Ascending aorta (tissue), 2 donors: ENCODE results near the gene TRAF2. TPM values are rescaled to one million over a fixed set of nuclear protein-coding genes. Genes with fewer than 3 reads are reported as not detected.
"Not testable (repeated sequence)": the region's sequence is repeated elsewhere in the genome, so short reads cannot be mapped to it uniquely, and the experiment has no call there.

ENCODE experiments used
- DNase-seq, 2 donors: peaks; one replicate each; pipeline ENCODE4 v3.0.0-alpha.2; 2019; ENCODE audit warnings: low spot score in 2 of 2
- H3K27ac ChIP-seq, 2 donors: fragments of 200-600 bp; sonication (generic); one replicate each; pipeline ENCODE4 v1.5.1; 2016 to 2017; ENCODE audit warnings: mild to moderate bottlenecking in 1 of 2
- H3K27me3 ChIP-seq: fragments of 200-600 bp; sonication (generic); one replicate; pipeline ENCODE4 v1.5.1; 2017
- H3K36me3 ChIP-seq, 2 donors: fragments of 200-600 bp; sonication (generic); one replicate each; pipeline ENCODE4 v1.5.1; 2016
- H3K4me1 ChIP-seq, 2 donors: fragments of 200-600 bp; sonication (generic); one replicate each; pipeline ENCODE4 v1.5.1; 2016 to 2017; ENCODE audit warnings: mild to moderate bottlenecking in 1 of 2
- H3K4me3 ChIP-seq, 2 donors: fragments of 200-600 bp; sonication (generic); one replicate each; pipeline ENCODE4 v1.5.1; 2016 to 2017; ENCODE audit warnings: mild to moderate bottlenecking in 1 of 2
- H3K9me3 ChIP-seq, 2 donors: fragments of 200-600 bp; sonication (generic); one replicate each; pipeline ENCODE4 v1.5.1; 2016
- intact Hi-C: fragments of 100-400 bp; cut with DNase I; formaldehyde crosslinking; loops from one replicate; pipeline ENCODE4 v1.15.1; 2023
- total RNA-seq: library from RNA; depleted of rRNA; stranded (reverse); fragments of >200 nt; gene quantifications from one replicate; pipeline ENCODE4 v1.1.0, GENCODE V29; 2016
- TF ChIP-seq, protein P1 (sequence below), 3 experiments: fragments of 200-600 bp in 2 of 3; fragments of 450-650 bp in 1 of 3; sonication (generic) in 2 of 3; IDR thresholded peaks; one replicate each; pipeline ENCODE4 v1.5.1; 2016 to 2019; ENCODE audit warnings: antibody characterized with exemption in 3 of 3, mild to moderate bottlenecking in 1 of 3, moderate library complexity in 1 of 3

Gene TRAF2
- total RNA-seq, 1 donor from 2014 or later, result 4.4 TPM

DNA sequence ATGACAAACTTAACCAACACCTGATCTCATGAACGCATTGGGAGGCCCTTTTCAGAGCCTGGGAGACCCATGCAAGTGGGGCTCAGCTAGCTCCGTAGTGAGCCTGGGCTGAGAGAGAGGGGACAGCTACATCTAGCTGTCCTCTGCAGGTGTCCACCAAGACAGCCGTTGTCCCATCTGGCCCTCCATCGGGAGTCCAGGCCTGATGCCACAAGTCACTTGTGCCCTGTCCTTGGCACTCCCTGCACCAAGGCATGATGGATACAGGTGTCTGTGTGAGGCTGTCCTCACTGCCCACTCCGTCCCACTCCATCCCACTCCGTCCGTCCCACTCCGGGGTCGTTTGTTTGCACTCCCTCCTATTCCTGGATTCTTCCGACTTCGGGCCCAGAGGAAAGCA, 17.7 kb upstream of the TRAF2 start:
- H3K9me3 ChIP-seq, result no peaks in the 10 kb centered on the region
- TF ChIP-seq, protein P1, sequence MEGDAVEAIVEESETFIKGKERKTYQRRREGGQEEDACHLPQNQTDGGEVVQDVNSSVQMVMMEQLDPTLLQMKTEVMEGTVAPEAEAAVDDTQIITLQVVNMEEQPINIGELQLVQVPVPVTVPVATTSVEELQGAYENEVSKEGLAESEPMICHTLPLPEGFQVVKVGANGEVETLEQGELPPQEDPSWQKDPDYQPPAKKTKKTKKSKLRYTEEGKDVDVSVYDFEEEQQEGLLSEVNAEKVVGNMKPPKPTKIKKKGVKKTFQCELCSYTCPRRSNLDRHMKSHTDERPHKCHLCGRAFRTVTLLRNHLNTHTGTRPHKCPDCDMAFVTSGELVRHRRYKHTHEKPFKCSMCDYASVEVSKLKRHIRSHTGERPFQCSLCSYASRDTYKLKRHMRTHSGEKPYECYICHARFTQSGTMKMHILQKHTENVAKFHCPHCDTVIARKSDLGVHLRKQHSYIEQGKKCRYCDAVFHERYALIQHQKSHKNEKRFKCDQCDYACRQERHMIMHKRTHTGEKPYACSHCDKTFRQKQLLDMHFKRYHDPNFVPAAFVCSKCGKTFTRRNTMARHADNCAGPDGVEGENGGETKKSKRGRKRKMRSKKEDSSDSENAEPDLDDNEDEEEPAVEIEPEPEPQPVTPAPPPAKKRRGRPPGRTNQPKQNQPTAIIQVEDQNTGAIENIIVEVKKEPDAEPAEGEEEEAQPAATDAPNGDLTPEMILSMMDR (IDR thresholded peaks at IDR 0.05), result no peak
- H3K4me1 ChIP-seq, result peaks cover 5 to 15% of the 10 kb centered on the region in 2 donors
- DNase-seq, result no peak
- H3K4me3 ChIP-seq, result no peak overlapping the region
- H3K27me3 ChIP-seq, result no peaks in the 10 kb centered on the region
- peaks cover 1 to 4% of the 10 kb centered on the region in 2 donors for H3K36me3 ChIP-seq
- H3K27ac ChIP-seq, result no peak overlapping the region
- intact Hi-C loops, result no loop called here

DNA sequence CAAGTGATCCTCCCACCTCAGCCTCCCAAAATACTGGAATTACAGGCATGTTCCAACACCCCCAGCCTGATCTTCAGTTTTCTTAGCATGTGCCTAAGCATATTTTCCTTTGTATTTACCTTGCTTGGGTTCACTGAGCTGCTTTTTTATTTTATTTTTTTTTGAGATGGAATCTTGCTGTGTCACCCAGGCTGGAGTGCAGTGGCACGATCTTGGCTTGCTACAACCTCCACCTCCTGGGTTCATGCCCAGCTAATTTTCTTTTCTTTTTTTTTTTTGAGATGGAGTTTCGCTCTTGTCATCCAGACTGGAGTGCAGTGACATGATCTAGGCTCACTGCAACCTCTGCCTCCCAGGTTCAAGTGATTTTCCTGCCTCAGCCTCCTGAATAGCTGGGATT, 16.7 kb upstream of the TRAF2 start:
- H3K4me3 ChIP-seq, intact Hi-C loops, DNase-seq: not testable (repeated sequence)

DNA sequence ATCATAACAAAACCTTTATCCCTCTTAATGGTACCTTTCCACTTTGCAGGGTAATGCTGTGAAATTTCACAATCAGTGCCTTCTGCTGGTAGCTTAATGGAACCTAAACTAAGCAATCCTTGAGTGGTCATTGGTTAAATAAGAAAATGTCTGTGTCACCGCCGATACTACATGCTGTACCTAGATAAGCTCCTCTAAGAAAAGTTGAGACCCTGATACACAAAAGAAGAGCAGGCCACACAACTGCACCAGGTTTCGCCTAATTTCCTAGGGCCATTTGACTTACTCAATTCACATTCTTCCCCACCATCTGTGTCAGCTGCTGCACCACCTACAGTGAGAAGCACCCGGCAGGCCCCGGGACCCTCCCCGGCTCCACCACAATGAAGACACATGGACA, 11.2 kb upstream of the TRAF2 start:
- no peaks in the 10 kb centered on the region for H3K9me3 ChIP-seq
- no peaks in the 10 kb centered on the region for H3K36me3 ChIP-seq
- intact Hi-C loops, result no loop called here
- no peak for DNase-seq
- no peak overlapping the region for H3K4me3 ChIP-seq
- TF ChIP-seq, protein P1 (IDR thresholded peaks at IDR 0.05), result no peak
- H3K27ac ChIP-seq, result no peak overlapping the region
- H3K4me1 ChIP-seq, result no peaks in the 10 kb centered on the region
- H3K27me3 ChIP-seq, result no peaks in the 10 kb centered on the region

More for the DNA sequence above, 16.7 kb upstream of the TRAF2 start:
- not testable (repeated sequence) for H3K9me3 ChIP-seq, H3K36me3 ChIP-seq, H3K27ac ChIP-seq, H3K27me3 ChIP-seq
- H3K4me1 ChIP-seq, result peaks cover 5 to 11% of the 10 kb centered on the region in 2 donors

DNA sequence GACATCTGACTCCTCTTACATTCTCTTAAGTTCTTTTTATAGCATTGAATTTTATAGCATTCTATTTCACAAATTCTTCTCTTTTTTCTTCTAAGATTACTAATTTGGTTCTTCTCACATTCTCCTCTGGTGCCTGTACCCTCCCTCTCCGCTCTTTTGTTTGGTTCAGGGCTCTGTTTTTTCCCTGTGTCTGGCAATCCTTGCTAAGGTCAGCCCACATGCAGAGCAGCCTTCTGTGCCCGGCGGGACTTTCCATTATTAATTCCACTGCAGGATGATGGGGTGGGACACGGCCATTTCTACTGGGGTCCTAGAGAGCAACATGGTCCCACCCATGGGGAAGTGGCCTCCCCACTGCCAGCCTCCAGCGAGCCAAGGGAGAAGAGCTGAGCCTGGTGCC, 9.8 kb upstream of the TRAF2 start:
- H3K36me3 ChIP-seq, result no peaks in the 10 kb centered on the region
- TF ChIP-seq, protein P1 (IDR thresholded peaks at IDR 0.05), result no peak
- no peaks in the 10 kb centered on the region for H3K9me3 ChIP-seq
- no peaks in the 10 kb centered on the region for H3K4me1 ChIP-seq
- intact Hi-C loops, result no loop called here
- no peak overlapping the region for H3K4me3 ChIP-seq
- no peak overlapping the region for H3K27ac ChIP-seq
- no peak for DNase-seq
- H3K27me3 ChIP-seq, result no peaks in the 10 kb centered on the region

DNA sequence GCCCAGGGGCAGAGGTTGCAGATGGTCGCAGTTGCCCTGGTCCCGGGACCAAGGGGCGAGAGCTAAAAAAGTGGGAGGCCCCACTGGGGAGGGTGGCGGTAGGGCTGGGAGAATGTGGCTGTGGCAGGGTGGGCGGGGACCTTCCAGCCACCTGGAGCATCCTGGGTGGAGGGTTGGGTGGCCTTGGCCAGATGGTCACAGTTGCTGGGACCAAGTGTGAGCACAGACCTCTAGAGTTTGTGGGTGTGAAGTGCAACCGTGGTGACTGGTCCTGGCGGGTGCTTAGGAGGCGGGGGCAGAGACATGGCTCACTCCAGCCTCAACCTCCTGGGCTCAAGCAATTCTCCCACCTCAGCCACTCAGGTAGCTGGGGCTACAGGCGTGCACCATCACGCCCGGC, 5.7 kb upstream of the TRAF2 start:
- no peak for DNase-seq
- intact Hi-C loops, result no loop called here

DNA sequence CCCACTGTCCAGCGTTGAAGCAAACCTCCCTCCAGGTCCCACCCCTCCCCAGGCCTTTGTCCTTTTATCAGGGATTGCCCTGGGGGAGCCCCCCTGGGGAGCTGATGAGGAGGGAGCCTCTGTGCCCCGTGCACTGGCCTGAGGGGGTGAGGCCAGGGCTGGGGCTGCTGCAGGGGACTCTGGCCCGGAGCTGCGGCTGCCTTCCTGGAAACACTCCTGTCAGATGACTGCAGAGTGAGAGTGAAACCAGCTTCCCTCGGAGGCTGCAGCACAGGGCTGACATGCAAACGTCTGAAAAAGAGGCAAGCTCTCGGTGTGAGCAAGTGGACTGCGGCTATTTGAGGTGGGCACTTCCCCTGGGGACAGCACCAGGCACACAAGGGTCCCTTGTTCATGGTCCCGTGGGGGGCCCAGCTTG, 4.6 kb upstream of the TRAF2 start:
- no peaks in the 10 kb centered on the region for H3K4me1 ChIP-seq
- no peak overlapping the region for H3K27ac ChIP-seq
- intact Hi-C loops, result no loop called here
- H3K36me3 ChIP-seq, result no peaks in the 10 kb centered on the region
- H3K9me3 ChIP-seq, result no peaks in the 10 kb centered on the region
- no peak overlapping the region for H3K4me3 ChIP-seq
- H3K27me3 ChIP-seq, result no peaks in the 10 kb centered on the region
- no peak for DNase-seq
- TF ChIP-seq, protein P1 (IDR thresholded peaks at IDR 0.05), result no peak

More for the DNA sequence above, 5.7 kb upstream of the TRAF2 start:
- H3K27ac ChIP-seq, result no peak overlapping the region
- no peaks in the 10 kb centered on the region for H3K36me3 ChIP-seq
- TF ChIP-seq, protein P1 (IDR thresholded peaks at IDR 0.05), result no peak
- H3K27me3 ChIP-seq, result no peaks in the 10 kb centered on the region
- H3K4me3 ChIP-seq, result no peak overlapping the region
- no peaks in the 10 kb centered on the region for H3K9me3 ChIP-seq
- no peaks in the 10 kb centered on the region for H3K4me1 ChIP-seq
